Stimulated activated CD8-positive, alpha-beta memory T cell treated with anti-CD3 and anti-CD28 coated beads, Interleukin-4, amount 100 ng/mL, for 4 hours (primary cell): ENCODE measurements around the gene AKR1C3.
"Not testable (repeated sequence)": the region's sequence is repeated elsewhere in the genome, so short reads cannot be mapped to it uniquely, and the experiment has no call there.

Experiments
- DNase-seq, 2 donors: peaks; one replicate each; pipeline ENCODE4 v3.0.0-alpha.2; 2020; ENCODE audit warnings: low read depth in 2 of 2, low spot score in 1 of 2

AKR1C3 gene

GRCh38 chr10:5088703-5089261 is 5.4 kb upstream of the AKR1C3 start:
- no peak for DNase-seq

- no peak for DNase-seq
Measured at GRCh38 chr10:5089865-5090264, 4.3 kb upstream of the AKR1C3 start.

- no peak for DNase-seq
Measured at GRCh38 chr10:5090551-5090950, 3.7 kb upstream of the AKR1C3 start.

GRCh38 chr10:5091196-5091595 is 3.0 kb upstream of the AKR1C3 start:
- no peak for DNase-seq

- no peak for DNase-seq
Measured at GRCh38 chr10:5092375-5092774, 1.8 kb upstream of the AKR1C3 start.

GRCh38 chr10:5092848-5093790 is 1.1 kb upstream of the AKR1C3 start:
- DNase-seq = no peak

GRCh38 chr10:5095687-5096086 is 1.5 kb downstream of the AKR1C3 start:
- no peak for DNase-seq

- no peak for DNase-seq
Measured at GRCh38 chr10:5096108-5096507, 1.9 kb downstream of the AKR1C3 start.

- not testable (repeated sequence) for DNase-seq
Measured at GRCh38 chr10:5102479-5102878, 8.3 kb downstream of the AKR1C3 start.

- no peak for DNase-seq
Measured at GRCh38 chr10:5103481-5103880, 9.3 kb downstream of the AKR1C3 start.

GRCh38 chr10:5105626-5106025 is 11.4 kb downstream of the AKR1C3 start:
- no peak for DNase-seq

GRCh38 chr10:5106553-5106952 is 12.3 kb downstream of the AKR1C3 start:
- no peak for DNase-seq

GRCh38 chr10:5107860-5108526 is 13.8 kb downstream of the AKR1C3 start:
- no peak for DNase-seq

GRCh38 chr10:5108658-5109416 is 14.6 kb downstream of the AKR1C3 start:
- DNase-seq = no peak

GRCh38 chr10:5109861-5110260 is 15.6 kb downstream of the AKR1C3 start:
- DNase-seq = not testable (repeated sequence)

GRCh38 chr10:5116621-5117020 is 22.4 kb downstream of the AKR1C3 start:
- no peak for DNase-seq

GRCh38 chr10:5117026-5117425 is 22.8 kb downstream of the AKR1C3 start:
- DNase-seq = no peak

GRCh38 chr10:5119997-5120396 is 25.8 kb downstream of the AKR1C3 start:
- not testable (repeated sequence) for DNase-seq

- no peak for DNase-seq
Measured at GRCh38 chr10:5123886-5124285, 29.7 kb downstream of the AKR1C3 start.

GRCh38 chr10:5125315-5126044 is 31.3 kb downstream of the AKR1C3 start:
- DNase-seq = no peak

GRCh38 chr10:5135581-5135980 is 41.4 kb downstream of the AKR1C3 start:
- DNase-seq = no peak
